ENCODE results near the gene ASPSCR1. TPM values are rescaled to one million over a fixed set of nuclear protein-coding genes. Genes with fewer than 3 reads are reported as not detected.

Gene ASPSCR1
- total and polyA plus RNA-seq, 2 of the 13 experiments (the other 11 are each of a cell fraction or from before 2014, with no cell fraction given): 274 to 314 TPM

DNA sequence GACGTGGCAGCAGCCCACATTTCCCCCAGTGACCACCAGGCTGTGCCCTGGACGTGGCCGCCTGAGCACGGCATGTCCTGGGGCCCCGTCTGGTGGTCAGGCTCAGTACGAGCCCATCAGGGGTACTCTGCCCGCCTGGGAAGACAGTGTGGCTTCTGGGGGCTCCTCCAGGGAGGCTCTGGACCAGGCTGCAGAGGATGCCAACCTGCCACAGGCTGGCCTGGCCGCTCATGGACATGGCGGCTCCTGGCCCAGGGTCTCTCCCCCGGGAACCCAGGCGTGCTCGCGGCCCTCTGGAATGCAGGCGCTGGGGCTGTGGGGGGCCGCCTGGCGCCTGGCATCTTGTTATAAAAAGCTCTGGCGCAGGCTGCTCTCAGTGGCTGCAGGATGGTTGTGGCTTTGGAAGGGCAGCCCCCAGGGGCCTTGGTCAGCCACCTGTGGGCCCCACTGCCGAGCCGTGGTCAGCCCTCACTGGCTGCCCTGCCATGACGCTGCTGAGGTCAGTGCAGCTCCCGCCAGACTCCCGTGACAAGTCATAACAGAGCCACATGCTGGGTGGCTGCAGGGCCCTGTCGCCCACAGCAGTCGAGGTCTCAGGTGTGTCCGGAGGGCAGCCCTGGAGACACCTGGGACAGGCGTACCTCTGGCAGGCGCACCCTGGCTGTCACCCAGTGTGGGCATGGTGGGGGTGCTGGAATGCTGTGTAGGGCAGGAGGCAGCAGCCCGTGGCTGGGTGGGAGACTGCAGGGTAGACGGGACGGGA lies 30.2 kb downstream of the ASPSCR1 start (continued):
- no peak for TF ChIP-seq CENPX (CRISPR knock-in tag; IDR thresholded peaks at IDR 0.05)
- TF ChIP-seq ZNF788 (CRISPR knock-in tag; IDR thresholded peaks at IDR 0.05; ENCODE audit: borderline replicate concordance): 0 out of 2 replicates have a peak, but pooled peaks have one; percentile 29
- peak; percentile 17 for TF ChIP-seq TAF15 (IDR thresholded peaks at IDR 0.05; ENCODE audit: low read depth, low read length, poor library complexity, severe bottlenecking)
- TF ChIP-seq NR0B2 (CRISPR knock-in tag; IDR thresholded peaks at IDR 0.05): no peak
- TF ChIP-seq ZNF546 (CRISPR knock-in tag; conservative IDR thresholded peaks at IDR 0.05): 0 out of 2 replicates have a peak, but pooled peaks have one; percentile 23
- TF ChIP-seq RBM39 (IDR thresholded peaks at IDR 0.05; ENCODE audit: low read depth, low read length, poor library complexity, severe bottlenecking): peak; percentile 34
- TF ChIP-seq TBL1XR1 (IDR thresholded peaks at IDR 0.05; ENCODE audit: borderline replicate concordance, low read length, partially characterized antibody): no peak
- 0 out of 2 replicates have a peak, but pooled peaks have one; percentile 33 for TF ChIP-seq BORCS8-MEF2B (CRISPR knock-in tag; IDR thresholded peaks at IDR 0.05)
- TF ChIP-seq ARHGAP35 (CRISPR knock-in tag; IDR thresholded peaks at IDR 0.05; ENCODE audit: borderline replicate concordance): no peak
- peak; percentile 26; the same call in 1 of the 2 replicates for TF ChIP-seq ZNF619 (CRISPR knock-in tag; IDR thresholded peaks at IDR 0.05)
- 0 out of 2 replicates have a peak, but pooled peaks have one; percentile 55 for TF ChIP-seq MATR3 (CRISPR knock-in tag; IDR thresholded peaks at IDR 0.05)
- no peak for TF ChIP-seq ZNF773 (CRISPR knock-in tag; IDR thresholded peaks at IDR 0.05; ENCODE audit: borderline replicate concordance)
- TF ChIP-seq, protein P1, sequence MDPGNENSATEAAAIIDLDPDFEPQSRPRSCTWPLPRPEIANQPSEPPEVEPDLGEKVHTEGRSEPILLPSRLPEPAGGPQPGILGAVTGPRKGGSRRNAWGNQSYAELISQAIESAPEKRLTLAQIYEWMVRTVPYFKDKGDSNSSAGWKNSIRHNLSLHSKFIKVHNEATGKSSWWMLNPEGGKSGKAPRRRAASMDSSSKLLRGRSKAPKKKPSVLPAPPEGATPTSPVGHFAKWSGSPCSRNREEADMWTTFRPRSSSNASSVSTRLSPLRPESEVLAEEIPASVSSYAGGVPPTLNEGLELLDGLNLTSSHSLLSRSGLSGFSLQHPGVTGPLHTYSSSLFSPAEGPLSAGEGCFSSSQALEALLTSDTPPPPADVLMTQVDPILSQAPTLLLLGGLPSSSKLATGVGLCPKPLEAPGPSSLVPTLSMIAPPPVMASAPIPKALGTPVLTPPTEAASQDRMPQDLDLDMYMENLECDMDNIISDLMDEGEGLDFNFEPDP (CRISPR knock-in tag; conservative IDR thresholded peaks at IDR 0.05): 0 out of 2 replicates have a peak, but pooled peaks have one; percentile 93
- TF ChIP-seq KDM2A (CRISPR knock-in tag; IDR thresholded peaks at IDR 0.05; ENCODE audit: borderline replicate concordance, low read depth): 0 out of 2 replicates have a peak, but pooled peaks have one; percentile 18
- TF ChIP-seq POLR2G (IDR thresholded peaks at IDR 0.05; ENCODE audit: low read depth, low read length): peak; percentile 58
- TF ChIP-seq SRSF4 (IDR thresholded peaks at IDR 0.05; ENCODE audit: low read depth, low read length, poor library complexity, severe bottlenecking): peak; percentile 32
- TF ChIP-seq, protein P2, sequence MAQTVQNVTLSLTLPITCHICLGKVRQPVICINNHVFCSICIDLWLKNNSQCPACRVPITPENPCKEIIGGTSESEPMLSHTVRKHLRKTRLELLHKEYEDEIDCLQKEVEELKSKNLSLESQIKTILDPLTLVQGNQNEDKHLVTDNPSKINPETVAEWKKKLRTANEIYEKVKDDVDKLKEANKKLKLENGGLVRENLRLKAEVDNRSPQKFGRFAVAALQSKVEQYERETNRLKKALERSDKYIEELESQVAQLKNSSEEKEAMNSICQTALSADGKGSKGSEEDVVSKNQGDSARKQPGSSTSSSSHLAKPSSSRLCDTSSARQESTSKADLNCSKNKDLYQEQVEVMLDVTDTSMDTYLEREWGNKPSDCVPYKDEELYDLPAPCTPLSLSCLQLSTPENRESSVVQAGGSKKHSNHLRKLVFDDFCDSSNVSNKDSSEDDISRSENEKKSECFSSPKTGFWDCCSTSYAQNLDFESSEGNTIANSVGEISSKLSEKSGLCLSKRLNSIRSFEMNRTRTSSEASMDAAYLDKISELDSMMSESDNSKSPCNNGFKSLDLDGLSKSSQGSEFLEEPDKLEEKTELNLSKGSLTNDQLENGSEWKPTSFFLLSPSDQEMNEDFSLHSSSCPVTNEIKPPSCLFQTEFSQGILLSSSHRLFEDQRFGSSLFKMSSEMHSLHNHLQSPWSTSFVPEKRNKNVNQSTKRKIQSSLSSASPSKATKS (CRISPR knock-in tag; IDR thresholded peaks at IDR 0.05): no peak
- no peak for TF ChIP-seq FOXP4 (CRISPR knock-in tag; IDR thresholded peaks at IDR 0.05)
- no peak for TF ChIP-seq ZNF556 (CRISPR knock-in tag; IDR thresholded peaks at IDR 0.05; ENCODE audit: borderline replicate concordance)
- TF ChIP-seq NR2F2 (IDR thresholded peaks at IDR 0.05; ENCODE audit: borderline replicate concordance, low read depth): 0 out of 2 replicates have a peak, but pooled peaks have one; percentile 6
- peak; percentile 71 for TF ChIP-seq RBM22 (optimal IDR thresholded peaks at IDR 0.05; ENCODE audit: low read length)
